Measurements from ENCODE around the gene MYO5B.

MYO5B gene

GRCh38 chr18:49849331-49850217 lies 345.4 kb downstream of the MYO5B start:
- H3K4me3 ChIP-seq (ENCODE audit: control insufficient read depth, low read depth, low read length): no peak overlapping the region
- DNase-seq (ENCODE audit: low read depth): peak; percentile 92
- TF ChIP-seq, protein P1, sequence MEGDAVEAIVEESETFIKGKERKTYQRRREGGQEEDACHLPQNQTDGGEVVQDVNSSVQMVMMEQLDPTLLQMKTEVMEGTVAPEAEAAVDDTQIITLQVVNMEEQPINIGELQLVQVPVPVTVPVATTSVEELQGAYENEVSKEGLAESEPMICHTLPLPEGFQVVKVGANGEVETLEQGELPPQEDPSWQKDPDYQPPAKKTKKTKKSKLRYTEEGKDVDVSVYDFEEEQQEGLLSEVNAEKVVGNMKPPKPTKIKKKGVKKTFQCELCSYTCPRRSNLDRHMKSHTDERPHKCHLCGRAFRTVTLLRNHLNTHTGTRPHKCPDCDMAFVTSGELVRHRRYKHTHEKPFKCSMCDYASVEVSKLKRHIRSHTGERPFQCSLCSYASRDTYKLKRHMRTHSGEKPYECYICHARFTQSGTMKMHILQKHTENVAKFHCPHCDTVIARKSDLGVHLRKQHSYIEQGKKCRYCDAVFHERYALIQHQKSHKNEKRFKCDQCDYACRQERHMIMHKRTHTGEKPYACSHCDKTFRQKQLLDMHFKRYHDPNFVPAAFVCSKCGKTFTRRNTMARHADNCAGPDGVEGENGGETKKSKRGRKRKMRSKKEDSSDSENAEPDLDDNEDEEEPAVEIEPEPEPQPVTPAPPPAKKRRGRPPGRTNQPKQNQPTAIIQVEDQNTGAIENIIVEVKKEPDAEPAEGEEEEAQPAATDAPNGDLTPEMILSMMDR (conservative IDR thresholded peaks at IDR 0.05; ENCODE audit: control insufficient read depth, insufficient read depth, low read depth, low read length): no peak

GRCh38 chr18:49848115-49848514 lies 346.8 kb downstream of the MYO5B start:
- H3K4me3 ChIP-seq (ENCODE audit: control insufficient read depth, low read depth, low read length): no peak overlapping the region
- TF ChIP-seq, protein P1 (conservative IDR thresholded peaks at IDR 0.05; ENCODE audit: control insufficient read depth, insufficient read depth, low read depth, low read length): no peak
- no peak for DNase-seq (ENCODE audit: low read depth)

DNA sequence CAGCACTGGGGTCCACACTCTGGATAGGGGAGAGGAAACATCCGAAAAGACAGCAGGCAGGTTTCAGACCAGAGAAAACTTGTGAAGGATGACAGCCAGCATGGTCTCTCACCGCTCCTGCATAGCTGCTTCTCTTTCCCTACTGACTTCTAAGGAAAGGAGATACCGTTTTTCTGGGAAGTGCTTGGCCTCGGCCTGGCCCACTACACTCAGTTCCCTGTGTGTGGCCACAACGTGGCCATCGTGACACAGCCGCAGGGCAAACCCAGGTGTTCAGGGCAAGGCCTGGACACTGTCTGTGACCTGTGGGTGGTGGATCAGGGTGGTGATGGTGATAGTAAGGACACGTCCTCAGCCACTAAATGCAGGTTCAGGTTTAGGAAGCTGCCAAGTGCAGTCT lies 347.4 kb downstream of the MYO5B start:
- no peak for DNase-seq (ENCODE audit: low read depth)
- TF ChIP-seq, protein P1 (conservative IDR thresholded peaks at IDR 0.05; ENCODE audit: control insufficient read depth, insufficient read depth, low read depth, low read length): no peak
- H3K4me3 ChIP-seq (ENCODE audit: control insufficient read depth, low read depth, low read length): no peak overlapping the region

DNA sequence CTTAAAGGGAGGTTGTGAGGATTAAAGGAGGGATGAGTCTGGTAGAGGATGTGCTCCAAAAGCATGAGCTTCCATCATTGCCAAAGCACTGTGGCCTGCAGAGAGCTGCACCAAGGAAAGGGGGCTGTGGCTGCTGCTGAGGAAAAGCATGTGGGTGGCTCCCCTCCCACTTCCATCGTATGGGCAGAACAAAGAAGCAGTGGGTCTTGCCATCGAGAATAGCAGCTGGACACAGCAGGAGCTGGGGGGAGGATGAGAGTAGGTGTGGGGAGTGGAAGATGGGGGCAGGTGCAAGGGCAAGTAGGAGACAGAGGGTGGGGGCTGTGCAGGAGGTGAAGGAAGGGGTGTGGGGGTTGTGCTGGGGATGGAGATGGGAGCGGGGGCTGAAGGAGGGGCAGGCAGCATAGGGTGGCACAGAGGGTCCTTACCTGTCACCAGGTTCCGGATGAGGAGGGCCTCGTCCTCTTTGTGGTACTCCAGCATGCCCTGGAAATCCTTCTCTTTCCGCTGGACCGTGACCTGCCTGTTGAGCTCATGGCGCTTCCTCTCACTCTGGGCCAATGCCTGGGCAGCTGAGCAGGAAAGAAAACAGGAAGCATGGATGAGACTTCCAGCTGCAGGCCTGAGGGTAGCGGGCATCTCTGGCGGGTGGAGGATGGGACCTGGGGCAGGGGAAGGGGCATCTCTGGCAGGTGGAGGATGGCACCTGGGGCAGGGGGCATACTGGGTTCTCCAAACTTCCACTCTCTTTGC lies 348.1 kb downstream of the MYO5B start:
- DNase-seq (ENCODE audit: low read depth): no peak
- TF ChIP-seq, protein P1 (conservative IDR thresholded peaks at IDR 0.05; ENCODE audit: control insufficient read depth, insufficient read depth, low read depth, low read length): no peak
- no peak overlapping the region for H3K4me3 ChIP-seq (ENCODE audit: control insufficient read depth, low read depth, low read length)

- TF ChIP-seq, protein P1 (conservative IDR thresholded peaks at IDR 0.05; ENCODE audit: control insufficient read depth, insufficient read depth, low read depth, low read length): no peak
- H3K4me3 ChIP-seq (ENCODE audit: control insufficient read depth, low read depth, low read length): no peak overlapping the region
- DNase-seq (ENCODE audit: low read depth): peak; percentile 85
These were observed 348.6 kb downstream of the MYO5B start for GRCh38 chr18:49846361-49846662.

GRCh38 chr18:49845629-49846360 lies 349.2 kb downstream of the MYO5B start:
- H3K4me3 ChIP-seq (ENCODE audit: control insufficient read depth, low read depth, low read length): no peak overlapping the region
- TF ChIP-seq, protein P1 (conservative IDR thresholded peaks at IDR 0.05; ENCODE audit: control insufficient read depth, insufficient read depth, low read depth, low read length): no peak
- no peak for DNase-seq (ENCODE audit: low read depth)
